Neuronal stem cell (in vitro differentiated cells): ENCODE data around the gene SOX18.

Source experiments
- DNase-seq: peaks from one replicate; pipeline ENCODE4 v3.0.0-alpha.2; 2013; ENCODE audit warnings: low spot score
- H2AFZ ChIP-seq: one replicate; pipeline ENCODE4 v1.6.1; 2013; ENCODE audit warnings: mild to moderate bottlenecking, low read length, inconsistent platforms
- H2AK5ac ChIP-seq: 2 replicates; pipeline ENCODE4 v1.6.1; 2013; ENCODE audit warnings: low read depth, mild to moderate bottlenecking, inconsistent platforms, low read length, moderate library complexity, mixed read lengths
- H2BK120ac ChIP-seq: 2 replicates; pipeline ENCODE4 v1.6.1; 2013; ENCODE audit warnings: low read depth, mild to moderate bottlenecking, inconsistent platforms, low read length, moderate library complexity, mixed read lengths
- H2BK12ac ChIP-seq: one replicate; pipeline ENCODE4 v1.6.1; 2013; ENCODE audit warnings: low read length, inconsistent platforms
- H2BK15ac ChIP-seq: 2 replicates; pipeline ENCODE4 v1.6.1; 2013; ENCODE audit warnings: mild to moderate bottlenecking, low read length, inconsistent platforms, mixed read lengths
- H2BK5ac ChIP-seq: one replicate; pipeline ENCODE4 v1.6.1; 2013; ENCODE audit warnings: inconsistent platforms, mild to moderate bottlenecking, low read length, moderate library complexity
- H3K14ac ChIP-seq: one replicate; pipeline ENCODE4 v1.6.1; 2013; ENCODE audit warnings: low read length, inconsistent platforms
- H3K18ac ChIP-seq: 2 replicates; pipeline ENCODE4 v1.6.1; 2013; ENCODE audit warnings: low read length, inconsistent platforms
- H3K23ac ChIP-seq: 2 replicates; pipeline ENCODE4 v1.6.1; 2013; ENCODE audit warnings: low read depth, mild to moderate bottlenecking, mixed read lengths, low read length, inconsistent platforms; ENCODE audit not compliant: poor library complexity
- H3K27ac ChIP-seq: replicated peaks from 3 replicates; pipeline ENCODE4 v1.5.1; 2013; ENCODE audit warnings: low read length, inconsistent platforms
- H3K27me3 ChIP-seq, 3 experiments: 2 replicates each; pipeline ENCODE4 v1.6.1; 2013; ENCODE audit warnings: low read length in 3 of 3, mild to moderate bottlenecking in 2 of 3, inconsistent platforms in 1 of 3, low read depth in 1 of 3, mixed read lengths in 1 of 3, moderate library complexity in 1 of 3; ENCODE audit not compliant: control insufficient read depth in 3 of 3, insufficient read depth in 3 of 3
- H3K36me3 ChIP-seq, 2 donors: replicated peaks in 1 of 2; 2 replicates each; pipeline ENCODE4 v1.6.1; 2013; ENCODE audit warnings: low read length in 2 of 2; ENCODE audit not compliant: control insufficient read depth in 2 of 2, insufficient read depth in 2 of 2
- H3K4ac ChIP-seq: 2 replicates; pipeline ENCODE4 v1.6.1; 2013; ENCODE audit warnings: inconsistent platforms, mild to moderate bottlenecking, low read length, moderate library complexity
- H3K4me1 ChIP-seq, 2 donors: 1 replicate in 1 of 2; 2 replicates in 1 of 2; pipeline ENCODE4 v1.6.1; 2013; ENCODE audit warnings: low read length in 2 of 2, low read depth in 1 of 2; ENCODE audit not compliant: control insufficient read depth in 2 of 2, insufficient read depth in 1 of 2
- H3K4me2 ChIP-seq: one replicate; pipeline ENCODE4 v1.6.1; 2013; ENCODE audit warnings: mild to moderate bottlenecking, low read length, inconsistent platforms; ENCODE audit not compliant: insufficient read depth, poor library complexity, severe bottlenecking
- H3K4me3 ChIP-seq, 2 donors: 2 replicates each; pipeline ENCODE4 v1.5.1; 2013; ENCODE audit warnings: low read length in 2 of 2, mild to moderate bottlenecking in 2 of 2, inconsistent platforms in 1 of 2, moderate library complexity in 1 of 2
- H3K79me1 ChIP-seq: one replicate; pipeline ENCODE4 v1.6.1; 2013; ENCODE audit warnings: low read depth, mild to moderate bottlenecking, inconsistent platforms, low read length, moderate library complexity
- H3K9ac ChIP-seq: one replicate; pipeline ENCODE4 v1.6.1; 2013; ENCODE audit warnings: mild to moderate bottlenecking, low read depth, low read length, inconsistent platforms; ENCODE audit not compliant: poor library complexity
- H3K9me3 ChIP-seq, 2 donors: replicated peaks in 1 of 2; 2 replicates each; pipeline versions ENCODE3 to v1.6.1; 2013; ENCODE audit warnings: low read length in 2 of 2, mild to moderate bottlenecking in 2 of 2, inconsistent platforms in 1 of 2, low read depth in 1 of 2, mixed read lengths in 1 of 2, moderate library complexity in 1 of 2; ENCODE audit not compliant: control insufficient read depth in 2 of 2, insufficient read depth in 1 of 2
- H4K8ac ChIP-seq: one replicate; pipeline ENCODE4 v1.6.1; 2013; ENCODE audit warnings: low read depth, mild to moderate bottlenecking, inconsistent platforms, low read length, moderate library complexity
- H4K91ac ChIP-seq: one replicate; pipeline ENCODE4 v1.6.1; 2013; ENCODE audit warnings: low read length, low read depth, mild to moderate bottlenecking, inconsistent platforms; ENCODE audit not compliant: poor library complexity
- WGBS, 2 donors: extraction: QIAGEN DNeasy Blood & Tissue Kit; methylation state at CpG; one replicate each; pipeline ENCODE4 v1.1.7; 2013; ENCODE audit warnings: missing lambda C conversion rate in 2 of 2, mixed read lengths in 1 of 2; ENCODE audit not compliant: insufficient read length in 2 of 2, insufficient replicate concordance in 1 of 2; ENCODE audit errors: extremely low coverage in 2 of 2; 5-methylcytosine and 5-hydroxymethylcytosine counted together

Gene SOX18

DNA sequence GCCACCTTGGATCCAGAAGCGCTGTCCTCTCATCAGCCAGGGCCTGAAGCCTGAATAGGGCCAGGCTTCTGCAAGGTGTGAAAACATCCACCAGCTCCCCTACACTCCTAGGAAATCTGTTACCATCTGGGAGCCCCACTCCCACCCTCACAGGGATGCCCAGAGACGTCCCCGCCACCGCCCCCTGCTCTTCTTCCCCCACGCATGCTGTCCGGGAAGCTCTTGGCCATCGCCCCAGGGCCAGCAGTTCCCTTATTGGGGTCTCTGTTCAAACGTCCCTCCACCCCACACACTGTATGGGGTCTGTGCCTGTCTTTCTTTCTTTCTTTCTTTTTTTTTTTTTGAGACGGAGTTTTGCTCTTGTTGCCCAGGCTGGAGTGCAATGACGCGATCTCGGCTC, 26.1 kb upstream of the SOX18 start:
- H2AFZ ChIP-seq = no peak overlapping the region
- no peak overlapping the region for H3K27ac ChIP-seq
- peaks cover 13 to 23% of the 10 kb centered on the region in 2 donors for H3K4me1 ChIP-seq
- H3K36me3 ChIP-seq = peaks cover 10 to 12% of the 10 kb centered on the region in 2 donors
- H3K79me1 ChIP-seq = peaks cover 10% of the 10 kb centered on the region
- no peak overlapping the region for H2BK5ac ChIP-seq
- H3K4me2 ChIP-seq = no peak overlapping the region
- no peaks in the 10 kb centered on the region for H3K27me3 ChIP-seq
- peak overlapping the region; percentile 38 for H3K14ac ChIP-seq
- peak overlapping the region; percentile 55 for H3K23ac ChIP-seq
- no peak overlapping the region for H3K4ac ChIP-seq
- no peak overlapping the region for H2AK5ac ChIP-seq
- H3K4me3 ChIP-seq = no peak overlapping the region
- H2BK12ac ChIP-seq = no peak overlapping the region
- no peak overlapping the region for H2BK120ac ChIP-seq
- WGBS, 2 donors = no CpG with 5 or more reads among the region's 12 CpGs
- no peak overlapping the region for H4K91ac ChIP-seq
- no peak for DNase-seq
- no peak overlapping the region for H3K9ac ChIP-seq
- no peak overlapping the region for H3K18ac ChIP-seq
- no peak overlapping the region for H4K8ac ChIP-seq
- no peaks in the 10 kb centered on the region for H3K9me3 ChIP-seq
- no peak overlapping the region for H2BK15ac ChIP-seq

DNA sequence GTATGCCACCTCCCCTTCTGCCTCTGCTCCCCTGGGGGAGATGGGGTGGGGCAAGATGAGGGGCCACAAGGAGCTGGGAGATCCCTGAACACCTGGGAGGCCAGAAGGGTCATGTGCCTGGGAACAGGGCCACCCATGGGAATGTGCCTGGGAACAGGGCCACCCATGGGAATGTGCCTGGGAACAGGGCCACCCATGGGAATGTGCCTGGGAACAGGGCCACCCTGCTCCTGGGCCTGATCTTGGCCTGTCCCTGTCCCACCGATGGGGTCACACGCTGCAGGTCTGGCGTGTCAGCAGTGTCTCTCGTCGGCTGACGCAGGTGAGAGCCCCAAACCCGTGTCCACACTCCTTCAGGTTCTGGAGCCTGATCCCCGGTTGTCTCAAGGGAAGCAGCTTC, 25.5 kb upstream of the SOX18 start:
- peak overlapping the region; percentile 55 for H3K23ac ChIP-seq
- H2BK5ac ChIP-seq = no peak overlapping the region
- no CpG with 5 or more reads among the region's 8 CpGs for WGBS, 2 donors
- no peak overlapping the region for H3K27ac ChIP-seq
- H3K36me3 ChIP-seq = peaks cover 14 to 18% of the 10 kb centered on the region in 2 donors
- H3K14ac ChIP-seq = no peak overlapping the region
- no peak overlapping the region for H2BK12ac ChIP-seq
- no peaks in the 10 kb centered on the region for H3K9me3 ChIP-seq
- no peak for DNase-seq
- H2AFZ ChIP-seq = no peak overlapping the region
- H4K8ac ChIP-seq = no peak overlapping the region
- peak overlapping the region; percentile 12 for H3K9ac ChIP-seq
- peak overlapping the region in 1 of 2 donors; percentile 41 for H3K4me3 ChIP-seq
- no peak overlapping the region for H2AK5ac ChIP-seq
- no peak overlapping the region for H2BK15ac ChIP-seq
- no peak overlapping the region for H4K91ac ChIP-seq
- no peak overlapping the region for H2BK120ac ChIP-seq
- no peak overlapping the region for H3K4me2 ChIP-seq
- no peaks in the 10 kb centered on the region for H3K27me3 ChIP-seq
- no peak overlapping the region for H3K18ac ChIP-seq
- peaks cover 9% of the 10 kb centered on the region for H3K79me1 ChIP-seq
- H3K4ac ChIP-seq = no peak overlapping the region
- H3K4me1 ChIP-seq = peaks cover 10 to 17% of the 10 kb centered on the region in 2 donors

DNA sequence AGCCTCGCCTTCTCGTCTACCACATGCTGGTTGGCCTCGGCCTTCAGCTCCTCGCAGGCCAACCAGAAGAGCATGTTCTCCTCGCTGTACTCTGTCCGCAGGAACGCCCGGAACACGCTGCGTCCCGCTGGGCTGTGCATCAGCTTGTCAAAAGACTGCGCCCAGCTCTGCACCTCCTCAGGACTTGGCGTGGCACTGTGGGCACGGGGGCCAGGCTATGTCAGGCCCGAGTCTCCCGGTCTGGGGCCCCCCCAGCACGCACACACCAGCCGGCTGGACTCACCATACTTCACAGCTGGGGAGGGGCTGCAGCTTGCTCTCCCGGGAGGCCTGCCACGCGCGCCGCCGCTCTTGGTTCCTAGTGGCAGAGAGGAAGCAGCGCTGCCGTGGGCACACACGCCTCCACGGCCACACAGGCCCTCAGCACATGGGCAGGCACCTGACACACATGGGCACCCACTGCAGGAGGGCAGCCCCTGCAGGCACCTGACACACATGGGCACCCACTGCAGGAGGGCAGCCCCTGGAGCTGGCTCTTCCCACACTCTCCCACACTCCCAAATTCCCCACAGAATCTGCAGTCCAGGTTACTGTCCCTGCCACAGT, 24.8 kb upstream of the SOX18 start:
- Histone ChIP-seq H2BK120ac (no peak overlapping the region), H3K79me1 (peaks cover 9% of the 10 kb centered on the region), H3K36me3 (peaks cover 14 to 18% of the 10 kb centered on the region in 2 donors), H4K8ac (no peak overlapping the region), H3K4me2 (no peak overlapping the region), H3K9ac (no peak overlapping the region), H3K14ac (no peak overlapping the region), H2AK5ac (no peak overlapping the region), H3K9me3 (no peaks in the 10 kb centered on the region), H3K4ac (no peak overlapping the region), H2BK12ac (no peak overlapping the region), H3K4me1 (peaks cover 10 to 16% of the 10 kb centered on the region in 2 donors), H3K18ac (no peak overlapping the region), H3K23ac (peak overlapping the region; percentile 91), H3K27ac (no peak overlapping the region), H3K27me3 (no peaks in the 10 kb centered on the region), H4K91ac (no peak overlapping the region), H2AFZ (no peak overlapping the region), H2BK15ac (no peak overlapping the region), H2BK5ac (no peak overlapping the region), H3K4me3 (peak overlapping the region in 1 of 2 donors; percentile 47)
- no peak for DNase-seq
- no CpG with 5 or more reads among the region's 28 CpGs for WGBS, 2 donors

DNA sequence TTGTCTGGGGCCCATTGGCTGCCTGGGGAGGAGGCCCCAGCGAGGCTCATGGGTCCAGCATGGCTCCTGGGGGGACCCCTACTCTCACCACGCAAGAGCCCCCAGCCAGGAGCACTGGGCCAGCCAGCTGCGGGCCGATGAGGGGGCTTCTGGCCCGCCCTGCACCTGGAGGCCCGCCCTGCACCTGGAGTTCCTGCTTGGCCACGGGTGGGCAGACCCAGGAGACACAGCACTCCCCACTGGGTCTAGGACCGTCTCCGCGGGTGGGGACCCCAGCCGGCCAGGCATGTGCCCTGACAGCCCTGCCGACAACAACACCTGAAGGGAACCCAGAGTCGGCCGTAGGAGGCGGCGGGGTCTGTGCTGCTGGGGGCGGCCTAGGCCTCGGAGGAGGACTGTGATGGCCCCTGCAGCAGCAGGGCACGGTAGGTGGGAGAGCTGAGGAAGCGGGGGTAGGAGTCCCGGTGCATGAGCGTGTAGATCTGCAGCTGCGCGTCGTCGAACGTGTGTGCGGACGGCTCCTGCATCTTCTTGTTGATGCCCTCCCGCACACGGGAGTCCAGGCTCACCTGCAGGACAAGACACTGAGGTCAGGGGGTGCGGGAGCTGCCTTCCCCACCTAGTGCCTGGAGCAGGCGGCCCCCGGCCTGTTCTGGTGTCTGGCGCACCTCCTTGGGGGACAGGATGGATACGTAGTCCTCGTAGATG, 24.2 kb upstream of the SOX18 start:
- WGBS, 2 donors = no CpG with 5 or more reads among the region's 37 CpGs
- H3K18ac ChIP-seq = no peak overlapping the region

More for the DNA sequence above, 24.2 kb upstream of the SOX18 start:
- no peak overlapping the region for H2BK12ac ChIP-seq
- no peak overlapping the region for H3K27ac ChIP-seq
- no peaks in the 10 kb centered on the region for H3K9me3 ChIP-seq
- no peak overlapping the region for H3K14ac ChIP-seq
- H2BK120ac ChIP-seq = no peak overlapping the region
- H3K79me1 ChIP-seq = peaks cover 9% of the 10 kb centered on the region
- H3K36me3 ChIP-seq = peaks cover 14 to 18% of the 10 kb centered on the region in 2 donors
- H2AK5ac ChIP-seq = no peak overlapping the region
- H4K91ac ChIP-seq = no peak overlapping the region
- no peak for DNase-seq
- no peak overlapping the region for H2AFZ ChIP-seq
- H2BK5ac ChIP-seq = no peak overlapping the region
- peak overlapping the region in 1 of 2 donors; percentile 31 for H3K4me3 ChIP-seq
- no peak overlapping the region for H4K8ac ChIP-seq
- peak overlapping the region; percentile 91 for H3K23ac ChIP-seq
- no peak overlapping the region for H2BK15ac ChIP-seq
- no peak overlapping the region for H3K4ac ChIP-seq
- peaks cover 7 to 10% of the 10 kb centered on the region in 2 donors for H3K4me1 ChIP-seq
- no peak overlapping the region for H3K9ac ChIP-seq
- no peaks in the 10 kb centered on the region for H3K27me3 ChIP-seq
- H3K4me2 ChIP-seq = no peak overlapping the region
